Vagina (tissue), 2 donors: ENCODE measurements around the gene FMNL2. TPM values are rescaled to one million over a fixed set of nuclear protein-coding genes. Genes with fewer than 3 reads are reported as not detected.

Experiments used
- DNase-seq, 2 donors: peaks; one replicate each; pipeline ENCODE4 v3.0.0-alpha.2; 2017; ENCODE audit errors: extremely low spot score in 2 of 2
- H3K27ac ChIP-seq: fragments of 200-600 bp; sonication (generic); one replicate; pipeline ENCODE4 v1.5.1; 2019
- H3K27me3 ChIP-seq: fragments of 200-600 bp; sonication (generic); one replicate; pipeline ENCODE4 v1.5.1; 2019
- H3K36me3 ChIP-seq, 2 donors: fragments of 200-600 bp; sonication (generic); one replicate each; pipeline ENCODE4 v1.5.1; 2017 to 2019
- H3K4me1 ChIP-seq: fragments of 200-600 bp; sonication (generic); one replicate; pipeline ENCODE4 v1.5.1; 2019
- H3K4me3 ChIP-seq, 2 donors: fragments of 200-600 bp; sonication (generic); 1 replicate in 1 of 2; 2 replicates in 1 of 2; pipeline ENCODE4 v1.5.1; 2016 to 2019
- H3K9me3 ChIP-seq: fragments of 200-600 bp; sonication (generic); one replicate; pipeline ENCODE4 v1.5.1; 2019
- POLR2A ChIP-seq, 2 donors: fragments of 450-650 bp; IDR thresholded peaks; one replicate each; pipeline ENCODE4 v1.6.1; 2017; ENCODE audit warnings: antibody characterized with exemption in 2 of 2, mild to moderate bottlenecking in 2 of 2, moderate library complexity in 2 of 2
- POLR2AphosphoS5 ChIP-seq, 2 donors: sonication (generic); formaldehyde crosslinking; IDR thresholded peaks; one replicate each; pipeline ENCODE4 v1.9.0; 2017; ENCODE audit warnings: antibody characterized with exemption in 2 of 2, mild to moderate bottlenecking in 2 of 2, low read depth in 1 of 2; ENCODE audit not compliant: insufficient read depth in 1 of 2
- intact Hi-C: fragments of 100-400 bp; cut with DNase I; formaldehyde crosslinking; loops from one replicate; pipeline ENCODE4 v1.15.1; 2023
- total RNA-seq: library from RNA; depleted of rRNA; stranded (reverse); fragments of >200 nt; gene quantifications from one replicate; pipeline ENCODE4 v1.2.3, GENCODE V29; 2016
- TF ChIP-seq, protein P1 (sequence below), 3 experiments: fragments of 450-650 bp in 2 of 3; fragments of 200-600 bp in 1 of 3; sonication (generic) in 1 of 3; IDR thresholded peaks; one replicate each; pipeline ENCODE4 v1.5.1; 2017 to 2019; ENCODE audit warnings: antibody characterized with exemption in 3 of 3, mild to moderate bottlenecking in 2 of 3, moderate library complexity in 2 of 3

FMNL2 gene
- total RNA-seq, 1 donor from 2014 or later = 35.4 TPM

DNA sequence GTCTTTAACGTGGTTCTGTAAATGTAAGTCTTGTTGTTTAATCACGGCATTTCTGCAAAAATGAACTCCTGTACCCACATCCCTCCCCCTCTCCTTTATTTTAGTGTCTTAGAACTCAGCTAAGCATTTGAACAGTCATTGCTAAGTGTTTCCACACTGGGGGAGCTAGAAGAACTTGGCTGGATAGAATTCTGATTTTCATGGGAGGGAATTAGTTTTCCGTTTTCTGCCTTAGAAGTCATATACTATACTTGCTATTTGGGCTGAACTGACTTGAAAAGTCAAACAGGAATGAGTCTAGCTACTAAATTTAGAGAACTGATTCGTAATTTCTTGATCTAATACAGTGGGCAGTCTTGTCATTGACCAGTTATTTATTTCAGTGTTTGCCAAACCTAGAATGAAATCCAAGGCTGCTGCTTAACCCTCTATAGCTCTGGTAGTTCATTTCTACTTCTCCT, 61.1 kb downstream of the FMNL2 start:
- TF ChIP-seq POLR2AphosphoS5 (IDR thresholded peaks at IDR 0.05; ENCODE audit: insufficient read depth in 1 of 2, low read depth in 1 of 2) (no peak), POLR2A (IDR thresholded peaks at IDR 0.05) (no peak)
- TF ChIP-seq, protein P1, sequence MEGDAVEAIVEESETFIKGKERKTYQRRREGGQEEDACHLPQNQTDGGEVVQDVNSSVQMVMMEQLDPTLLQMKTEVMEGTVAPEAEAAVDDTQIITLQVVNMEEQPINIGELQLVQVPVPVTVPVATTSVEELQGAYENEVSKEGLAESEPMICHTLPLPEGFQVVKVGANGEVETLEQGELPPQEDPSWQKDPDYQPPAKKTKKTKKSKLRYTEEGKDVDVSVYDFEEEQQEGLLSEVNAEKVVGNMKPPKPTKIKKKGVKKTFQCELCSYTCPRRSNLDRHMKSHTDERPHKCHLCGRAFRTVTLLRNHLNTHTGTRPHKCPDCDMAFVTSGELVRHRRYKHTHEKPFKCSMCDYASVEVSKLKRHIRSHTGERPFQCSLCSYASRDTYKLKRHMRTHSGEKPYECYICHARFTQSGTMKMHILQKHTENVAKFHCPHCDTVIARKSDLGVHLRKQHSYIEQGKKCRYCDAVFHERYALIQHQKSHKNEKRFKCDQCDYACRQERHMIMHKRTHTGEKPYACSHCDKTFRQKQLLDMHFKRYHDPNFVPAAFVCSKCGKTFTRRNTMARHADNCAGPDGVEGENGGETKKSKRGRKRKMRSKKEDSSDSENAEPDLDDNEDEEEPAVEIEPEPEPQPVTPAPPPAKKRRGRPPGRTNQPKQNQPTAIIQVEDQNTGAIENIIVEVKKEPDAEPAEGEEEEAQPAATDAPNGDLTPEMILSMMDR (IDR thresholded peaks at IDR 0.05) = no peak
- peak overlapping the region; percentile 60 for H3K27ac ChIP-seq
- DNase-seq = no peak
- H3K4me1 ChIP-seq = peaks cover 40% of the 10 kb centered on the region
- peak overlapping the region; percentile 27 for H3K4me3 ChIP-seq
- no peaks in the 10 kb centered on the region for H3K36me3 ChIP-seq
- no peaks in the 10 kb centered on the region for H3K9me3 ChIP-seq
- no peaks in the 10 kb centered on the region for H3K27me3 ChIP-seq
- intact Hi-C loops = loop anchor here (10.0 kb wide), 1 partner anchor 51 kb away; no protein-coding TSS in a partner anchor

DNA sequence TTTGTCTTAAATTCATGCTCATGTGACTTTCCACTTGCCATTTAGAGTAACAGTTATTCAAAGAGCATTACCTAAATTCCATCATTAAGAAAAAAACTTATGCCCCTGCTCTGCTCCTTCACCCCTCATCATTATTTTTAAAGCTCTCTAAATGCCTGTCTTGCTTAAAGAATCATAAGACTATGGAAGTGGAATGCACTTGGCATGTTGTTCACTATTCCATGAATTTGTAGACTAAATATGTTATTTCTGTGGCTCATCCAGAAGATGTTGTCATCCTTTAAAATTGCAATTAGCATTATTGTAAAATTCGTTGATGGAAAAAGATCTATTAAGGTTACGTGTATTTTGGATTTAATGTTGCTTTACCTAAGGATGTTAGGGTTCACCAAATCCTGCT, 61.8 kb downstream of the FMNL2 start:
- DNase-seq = no peak
- no peaks in the 10 kb centered on the region for H3K9me3 ChIP-seq
- H3K36me3 ChIP-seq = no peaks in the 10 kb centered on the region
- peak overlapping the region; percentile 60 for H3K27ac ChIP-seq
- intact Hi-C loops = loop anchor here (10.0 kb wide), 1 partner anchor 52 kb away; no protein-coding TSS in a partner anchor
- no peaks in the 10 kb centered on the region for H3K27me3 ChIP-seq
- TF ChIP-seq, protein P1 (IDR thresholded peaks at IDR 0.05) = no peak
- no peak for TF ChIP-seq POLR2AphosphoS5 (IDR thresholded peaks at IDR 0.05; ENCODE audit: insufficient read depth in 1 of 2, low read depth in 1 of 2)
- H3K4me3 ChIP-seq = peak overlapping the region in 1 of 2 donors; percentile 27
- peaks cover 42% of the 10 kb centered on the region for H3K4me1 ChIP-seq

DNA sequence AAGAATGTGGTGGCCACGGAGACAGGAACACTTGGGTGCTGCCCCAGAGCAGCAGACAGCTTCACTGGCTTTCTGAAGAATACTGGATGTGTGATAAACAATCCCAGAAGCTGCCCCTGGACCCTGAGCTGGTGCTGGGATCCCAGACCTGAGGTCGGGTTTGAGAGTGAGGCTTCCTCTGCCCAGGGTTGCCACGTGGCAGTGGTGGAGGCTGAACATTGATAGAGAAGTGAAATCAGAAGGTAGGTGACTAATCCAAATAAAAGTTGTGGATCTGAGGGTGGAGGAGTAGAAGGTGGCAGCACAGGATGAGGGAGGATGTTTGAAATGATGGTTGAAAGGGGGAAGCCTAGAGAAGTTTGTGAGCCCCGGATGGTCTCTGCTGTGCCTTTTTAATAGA, 64.0 kb downstream of the FMNL2 start:
- intact Hi-C loops = loop anchor here (10.0 kb wide), 1 partner anchor 54 kb away; no protein-coding TSS in a partner anchor
- no peaks in the 10 kb centered on the region for H3K36me3 ChIP-seq
- no peaks in the 10 kb centered on the region for H3K9me3 ChIP-seq
- DNase-seq = no peak
- no peaks in the 10 kb centered on the region for H3K27me3 ChIP-seq
- H3K4me1 ChIP-seq = peaks cover 55% of the 10 kb centered on the region
- H3K4me3 ChIP-seq = no peak overlapping the region
- H3K27ac ChIP-seq = no peak overlapping the region
- TF ChIP-seq POLR2A (IDR thresholded peaks at IDR 0.05) (no peak), POLR2AphosphoS5 (IDR thresholded peaks at IDR 0.05; ENCODE audit: insufficient read depth in 1 of 2, low read depth in 1 of 2) (no peak)
- TF ChIP-seq, protein P1 (IDR thresholded peaks at IDR 0.05) = no peak

DNA sequence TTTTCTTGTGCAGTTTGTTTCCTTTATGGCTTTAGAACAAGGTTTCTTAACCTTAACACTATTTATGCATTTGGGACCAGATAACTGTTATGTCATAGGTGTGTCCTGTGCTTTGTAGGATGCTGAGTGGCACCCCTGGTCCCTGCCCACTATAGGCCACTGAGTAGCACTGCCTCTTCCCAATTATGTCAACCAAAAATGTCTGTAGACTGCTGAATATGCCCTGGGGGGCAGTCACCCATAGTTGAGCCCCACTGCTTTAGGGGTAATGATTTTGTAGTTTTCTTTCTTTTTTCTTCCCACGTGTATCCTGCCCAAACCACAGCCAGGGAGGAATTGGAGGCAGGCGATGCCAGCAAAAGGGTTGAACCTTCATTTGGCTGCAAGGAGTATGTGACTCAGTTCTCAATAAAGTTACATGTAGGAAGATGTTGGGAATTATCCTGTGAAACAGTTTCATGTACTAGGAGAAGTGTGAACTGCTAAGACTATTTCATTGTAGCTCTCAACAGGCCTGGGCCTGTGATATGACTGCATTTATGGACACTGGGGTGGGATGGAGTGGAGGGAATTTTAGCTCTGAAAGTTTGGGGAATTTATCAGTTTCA, 65.7 kb downstream of the FMNL2 start:
- no peak overlapping the region for H3K27ac ChIP-seq
- TF ChIP-seq POLR2AphosphoS5 (IDR thresholded peaks at IDR 0.05; ENCODE audit: insufficient read depth in 1 of 2, low read depth in 1 of 2) (no peak), POLR2A (IDR thresholded peaks at IDR 0.05) (no peak)
- TF ChIP-seq, protein P1 (IDR thresholded peaks at IDR 0.05) = no peak
- no peaks in the 10 kb centered on the region for H3K36me3 ChIP-seq
- H3K4me3 ChIP-seq = no peak overlapping the region
- no peak for DNase-seq
- intact Hi-C loops = no loop called here
- no peaks in the 10 kb centered on the region for H3K9me3 ChIP-seq
- peaks cover 49% of the 10 kb centered on the region for H3K4me1 ChIP-seq
- H3K27me3 ChIP-seq = no peaks in the 10 kb centered on the region
